Fibroblast of pulmonary artery (primary cell): Measurements from ENCODE around the gene AKNA.

Source experiments
- DNase-seq: peaks from one replicate; pipeline ENCODE4 v3.0.0-alpha.2; 2010; ENCODE audit warnings: low read depth
- H3K4me3 ChIP-seq: replicated peaks from 2 replicates; pipeline ENCODE4 v1.5.1; 2011; ENCODE audit warnings: low read depth, mild to moderate bottlenecking, control low read depth, low read length, moderate library complexity
- TF ChIP-seq, protein P1 (sequence below): IDR thresholded peaks from 2 replicates; pipeline ENCODE4 v1.5.1; 2011; ENCODE audit warnings: mild to moderate bottlenecking, control low read depth, low read length, inconsistent platforms; ENCODE audit errors: missing control alignments

Gene AKNA

DNA sequence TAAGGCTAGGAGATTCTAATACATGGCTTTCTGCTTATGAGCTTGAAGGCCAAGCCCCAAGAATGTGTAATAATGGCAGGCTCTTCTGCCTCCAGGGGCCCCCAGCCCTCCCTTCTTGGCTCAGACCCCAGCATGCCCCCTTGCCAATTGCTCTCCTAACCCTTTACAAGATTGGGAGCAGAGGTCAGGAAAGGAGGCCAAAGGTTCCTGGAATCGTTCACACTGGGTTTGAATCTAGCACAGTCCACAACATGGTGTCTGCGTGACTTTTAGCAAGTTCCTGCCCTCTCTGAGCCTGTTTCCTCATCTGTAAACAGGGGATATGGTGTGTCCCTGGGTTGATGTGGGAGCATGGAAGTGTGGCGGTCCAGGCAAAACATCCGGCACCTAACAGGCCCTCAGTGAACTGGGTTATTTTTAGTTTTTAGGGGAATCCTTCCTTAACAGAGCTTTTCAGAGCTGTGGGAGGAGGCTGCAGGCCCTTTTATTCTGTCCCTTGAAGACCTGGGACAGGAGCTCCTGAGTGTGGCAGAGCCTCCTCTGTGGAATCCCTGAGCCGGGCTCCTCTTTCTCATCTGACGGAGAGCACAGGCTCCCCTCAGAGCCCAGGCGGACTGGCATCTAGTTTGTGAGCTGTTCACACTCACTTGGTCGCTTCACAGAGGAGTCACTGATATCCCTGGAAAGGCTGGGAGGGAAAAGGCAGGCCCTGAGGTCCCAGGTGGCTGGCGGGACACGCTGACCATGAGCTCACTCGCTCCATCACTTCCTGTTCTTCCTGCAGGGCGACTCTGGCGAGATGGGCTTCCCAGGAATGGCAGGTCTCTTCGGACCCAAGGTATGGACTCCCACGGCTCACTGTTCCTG lies 88.3 kb downstream of the AKNA start:
- TF ChIP-seq, protein P1, sequence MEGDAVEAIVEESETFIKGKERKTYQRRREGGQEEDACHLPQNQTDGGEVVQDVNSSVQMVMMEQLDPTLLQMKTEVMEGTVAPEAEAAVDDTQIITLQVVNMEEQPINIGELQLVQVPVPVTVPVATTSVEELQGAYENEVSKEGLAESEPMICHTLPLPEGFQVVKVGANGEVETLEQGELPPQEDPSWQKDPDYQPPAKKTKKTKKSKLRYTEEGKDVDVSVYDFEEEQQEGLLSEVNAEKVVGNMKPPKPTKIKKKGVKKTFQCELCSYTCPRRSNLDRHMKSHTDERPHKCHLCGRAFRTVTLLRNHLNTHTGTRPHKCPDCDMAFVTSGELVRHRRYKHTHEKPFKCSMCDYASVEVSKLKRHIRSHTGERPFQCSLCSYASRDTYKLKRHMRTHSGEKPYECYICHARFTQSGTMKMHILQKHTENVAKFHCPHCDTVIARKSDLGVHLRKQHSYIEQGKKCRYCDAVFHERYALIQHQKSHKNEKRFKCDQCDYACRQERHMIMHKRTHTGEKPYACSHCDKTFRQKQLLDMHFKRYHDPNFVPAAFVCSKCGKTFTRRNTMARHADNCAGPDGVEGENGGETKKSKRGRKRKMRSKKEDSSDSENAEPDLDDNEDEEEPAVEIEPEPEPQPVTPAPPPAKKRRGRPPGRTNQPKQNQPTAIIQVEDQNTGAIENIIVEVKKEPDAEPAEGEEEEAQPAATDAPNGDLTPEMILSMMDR: no peak
- no peak overlapping the region for H3K4me3 ChIP-seq
- DNase-seq: no peak

DNA sequence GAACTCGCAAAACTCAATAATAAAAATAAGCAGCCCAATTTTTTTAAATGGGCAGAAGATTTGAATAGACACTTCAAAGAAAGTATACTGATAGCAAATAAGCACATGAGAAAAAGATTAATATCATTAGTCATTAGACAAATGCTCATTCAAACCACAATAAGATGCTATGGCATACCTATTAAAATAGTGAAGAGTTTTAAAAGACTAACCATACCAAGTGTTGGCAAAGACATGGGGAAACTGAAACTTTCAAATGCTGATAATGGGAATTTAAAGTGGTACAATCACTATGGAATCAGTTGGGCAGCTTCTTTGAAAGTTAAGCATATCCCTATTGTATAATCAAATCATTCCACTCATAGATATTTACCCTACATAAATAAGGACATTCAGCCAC lies 91.4 kb downstream of the AKNA start:
- no peak for DNase-seq
- TF ChIP-seq, protein P1: no peak
- no peak overlapping the region for H3K4me3 ChIP-seq

DNA sequence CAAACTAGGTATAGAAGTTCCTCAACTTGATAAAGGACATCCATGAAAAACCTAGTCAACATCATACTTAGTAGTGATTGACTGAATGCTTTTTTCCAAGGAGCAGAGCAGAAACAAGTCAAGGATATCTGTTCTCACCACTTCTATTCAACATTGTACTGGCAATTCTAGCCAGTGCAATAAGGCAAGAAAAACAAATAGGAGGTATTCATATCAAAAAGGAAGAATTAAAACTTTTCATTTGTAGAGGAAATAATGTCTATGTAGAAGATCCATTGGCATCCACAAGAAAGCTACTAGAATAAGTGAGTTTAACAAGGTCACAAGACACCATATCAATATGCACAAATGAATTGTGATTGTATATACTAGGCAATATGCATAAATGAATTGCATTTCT lies 93.1 kb downstream of the AKNA start:
- TF ChIP-seq, protein P1: no peak
- H3K4me3 ChIP-seq: no peak overlapping the region
- no peak for DNase-seq

DNA sequence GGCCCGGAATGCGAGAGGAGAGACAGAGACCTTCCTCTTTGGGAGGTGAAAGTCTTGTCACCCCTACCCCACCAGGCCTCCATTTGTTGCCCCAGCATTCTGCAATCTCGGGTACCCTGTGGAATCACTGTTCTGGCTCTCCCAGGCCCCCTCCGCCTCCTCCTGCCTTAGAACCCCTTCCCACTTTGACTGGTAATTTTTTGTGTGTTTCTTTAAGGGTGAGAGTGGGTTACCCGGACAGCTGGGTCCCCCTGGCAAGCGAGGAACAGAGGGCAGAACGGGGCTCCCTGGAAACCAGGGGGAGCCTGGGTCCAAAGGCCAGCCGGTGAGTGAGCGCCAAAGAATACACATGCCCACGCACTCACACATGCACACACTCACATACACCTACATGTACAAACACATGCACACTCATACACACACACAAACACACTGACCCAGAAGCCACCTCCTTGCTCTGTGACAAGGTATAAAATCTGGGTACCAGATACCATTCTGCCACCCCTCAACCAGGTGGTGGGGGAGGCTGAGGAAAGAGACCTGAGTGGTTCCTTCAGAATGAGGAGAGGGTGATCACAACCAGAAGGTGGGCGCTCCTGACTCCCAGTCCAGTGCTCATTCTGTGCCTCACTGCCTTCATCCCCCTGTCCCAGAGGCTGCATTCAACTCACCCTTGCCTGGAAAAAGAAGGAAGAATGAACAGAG lies 95.7 kb downstream of the AKNA start:
- no peak overlapping the region for H3K4me3 ChIP-seq
- TF ChIP-seq, protein P1: no peak
- DNase-seq: no peak

DNA sequence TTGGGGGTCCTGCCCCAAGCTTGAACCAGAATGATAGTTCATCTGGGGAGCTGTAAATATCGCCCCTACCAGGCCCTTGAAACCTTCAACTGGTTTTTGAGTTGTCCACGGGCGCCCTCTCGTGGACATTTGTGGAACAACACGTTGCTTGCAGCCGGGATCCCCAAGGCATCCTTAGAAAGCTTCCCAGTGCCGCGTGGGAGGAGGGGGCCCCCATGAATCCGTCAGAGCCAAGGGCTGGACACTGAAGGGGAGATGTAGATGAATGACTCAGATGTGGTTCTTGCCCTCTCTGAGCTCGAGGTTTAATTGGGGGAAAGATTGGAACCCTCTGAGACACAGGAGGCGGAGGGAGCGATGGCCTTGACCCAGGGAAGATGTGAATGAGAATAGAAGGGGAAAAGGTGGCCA lies 96.7 kb downstream of the AKNA start:
- TF ChIP-seq, protein P1: peak; percentile 75
- DNase-seq: peak; percentile 71
- no peak overlapping the region for H3K4me3 ChIP-seq

DNA sequence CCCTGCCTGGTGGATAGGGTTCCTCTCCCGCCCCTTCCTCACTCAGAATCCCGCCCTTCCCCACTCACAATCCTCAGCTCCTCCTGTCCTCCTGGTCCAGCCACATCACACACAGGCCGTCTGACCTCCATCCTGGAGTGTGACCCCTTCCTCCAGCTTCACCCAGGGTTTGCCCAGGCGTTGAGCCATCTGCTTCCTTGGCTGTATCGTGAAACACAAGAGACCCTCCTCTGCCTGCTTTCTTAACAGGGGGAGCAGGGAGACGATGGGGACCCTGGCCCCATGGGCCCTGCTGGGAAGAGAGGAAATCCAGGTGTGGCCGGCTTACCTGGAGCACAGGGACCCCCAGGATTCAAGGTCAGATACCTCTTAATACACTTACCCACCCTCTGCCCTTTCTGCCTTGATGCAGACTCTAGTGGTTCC lies 97.2 kb downstream of the AKNA start:
- no peak overlapping the region for H3K4me3 ChIP-seq
- TF ChIP-seq, protein P1: no peak
- DNase-seq: no peak
